ACHN (cell line): ENCODE data around the gene TMEM231.
"Not testable (repeated sequence)": the region's sequence is repeated elsewhere in the genome, so short reads cannot be mapped to it uniquely, and the experiment has no call there.

Source experiments
- DNase-seq: peaks from one replicate; pipeline ENCODE4 v3.0.0-alpha.2; 2015
- in situ Hi-C: cut with HindIII; loops from 2 replicates; pipeline ENCODE4 v1.10.0; 2017; ENCODE audit warnings: low sequenced_read_pairs, low pct_ligation_motif_present, low pct_unique_long_range_greater_than_20kb

TMEM231 gene

DNA sequence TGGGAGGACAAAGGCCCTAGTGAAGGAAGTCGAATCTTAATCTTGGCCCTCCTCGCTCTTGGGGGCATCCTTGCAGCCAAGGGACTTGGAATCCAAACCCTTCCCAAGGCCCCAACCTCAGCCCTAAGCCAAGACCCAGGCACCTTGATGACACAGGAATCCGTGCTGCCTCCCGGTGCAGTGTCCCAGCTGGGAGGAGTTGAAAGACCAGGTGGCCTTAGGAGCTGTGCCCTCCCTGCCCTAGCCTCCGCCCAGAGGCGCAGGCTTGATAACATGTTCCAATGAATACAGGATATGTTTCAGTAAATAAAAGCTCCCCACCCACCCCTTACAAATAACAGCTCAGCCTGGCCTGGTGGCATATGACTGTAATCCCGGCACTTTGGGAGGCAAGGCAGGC is 20.2 kb downstream of the TMEM231 start, which contains the start of gene CHST5:
TSS of gene CHST5 (minus strand) at position 208 of the 400 bp plus-strand sequence. CDS start 5,724 bp downstream, outside the sequence.
- in situ Hi-C loops, result no loop called here
- no peak for DNase-seq

DNA sequence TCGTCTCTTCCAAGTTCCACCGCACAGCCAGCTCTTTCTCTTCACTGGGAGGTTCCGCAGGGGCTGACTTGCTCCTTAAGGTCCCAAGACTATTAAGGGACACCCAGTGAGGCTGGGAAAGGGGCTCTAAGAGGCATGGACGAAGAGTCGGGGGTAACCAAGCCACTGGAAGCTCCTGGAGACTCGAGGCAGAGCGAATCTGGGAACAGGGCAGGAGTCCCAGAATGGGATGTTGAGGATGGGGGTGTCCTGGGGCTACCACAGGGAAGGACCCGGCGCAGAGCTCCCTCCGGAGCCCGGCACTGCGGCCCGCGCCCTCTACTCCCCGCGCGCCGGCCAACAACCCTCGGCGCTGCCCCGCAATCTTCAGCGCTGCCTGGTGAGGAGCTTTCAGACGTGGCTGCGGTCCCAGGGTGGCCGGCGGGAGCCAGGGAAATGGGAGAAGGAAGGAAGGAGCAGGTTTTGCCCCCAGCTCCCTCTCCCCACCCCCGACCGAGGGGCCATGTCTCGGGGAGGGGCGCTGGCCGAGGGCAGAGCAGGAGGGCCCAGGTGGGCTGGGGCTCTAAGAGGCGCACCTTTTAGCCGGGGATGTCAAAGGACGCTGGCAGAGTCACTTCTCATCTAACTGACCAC is 20.7 kb downstream of the TMEM231 start:
- DNase-seq, result no peak
- in situ Hi-C loops, result no loop called here

- in situ Hi-C loops, result no loop called here
- DNase-seq, result peak; percentile 17
Measured at GRCh38 chr16:75534560-75535205, 21.4 kb downstream of the TMEM231 start.

DNA sequence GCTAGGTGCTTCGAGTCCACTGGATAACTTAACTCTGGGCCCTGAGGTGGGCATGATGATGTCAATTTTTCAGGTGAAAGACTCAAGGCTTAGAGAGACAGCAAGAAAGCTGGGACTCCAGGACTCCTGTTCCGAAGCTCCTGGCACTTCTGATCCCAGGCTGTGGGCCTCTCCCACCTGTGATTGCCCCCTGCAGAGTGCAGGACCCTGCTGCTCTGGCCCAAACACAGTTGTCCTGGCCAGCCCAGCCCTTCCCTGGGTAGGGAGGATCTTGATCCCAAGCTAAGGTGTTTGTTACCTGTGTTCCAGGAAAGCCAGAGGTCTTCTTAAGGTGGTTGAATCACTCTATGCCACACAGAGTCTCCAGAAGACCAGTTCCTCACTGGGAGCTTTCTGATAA is 23.3 kb downstream of the TMEM231 start:
- in situ Hi-C loops, result no loop called here
- no peak for DNase-seq

DNA sequence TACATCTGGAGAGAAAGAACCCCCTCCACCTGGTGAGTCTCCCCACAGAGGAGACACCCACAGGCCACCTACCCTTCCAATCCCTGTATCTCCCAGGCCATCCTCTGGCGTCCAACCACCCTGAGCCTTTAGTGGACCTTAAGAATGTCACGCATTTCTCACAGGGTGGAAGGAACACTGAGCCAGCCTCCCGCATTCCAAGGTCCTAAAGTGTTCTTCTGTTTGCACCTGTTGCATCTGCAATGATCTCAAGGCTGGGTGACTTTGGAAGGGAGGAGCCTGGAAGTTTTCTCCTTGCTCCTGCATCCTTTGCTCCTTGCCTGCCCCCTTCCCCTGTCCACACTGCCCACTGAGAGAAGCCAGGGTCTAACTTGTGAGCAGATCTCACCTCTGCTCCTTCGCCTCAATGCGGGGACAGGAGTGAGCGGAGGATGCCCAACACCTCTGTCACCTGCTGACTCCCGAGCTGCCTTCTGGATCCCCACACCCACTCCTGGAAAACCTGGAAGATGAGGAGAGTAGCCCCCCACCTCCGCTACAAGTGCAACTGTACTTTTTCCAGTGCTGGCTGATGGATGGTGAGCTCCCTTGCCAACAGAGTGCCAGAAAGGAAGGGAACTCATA is 23.8 kb downstream of the TMEM231 start:
- DNase-seq, result no peak
- in situ Hi-C loops, result no loop called here

- in situ Hi-C loops, result no loop called here
- DNase-seq, result no peak
Measured at GRCh38 chr16:75529959-75530358, 26.1 kb downstream of the TMEM231 start.

- no peak for DNase-seq
- in situ Hi-C loops, result no loop called here
Measured at GRCh38 chr16:75529056-75529905, 26.8 kb downstream of the TMEM231 start.

- no peak for DNase-seq
- in situ Hi-C loops, result no loop called here
Measured at GRCh38 chr16:75527825-75528299, 28.2 kb downstream of the TMEM231 start.

DNA sequence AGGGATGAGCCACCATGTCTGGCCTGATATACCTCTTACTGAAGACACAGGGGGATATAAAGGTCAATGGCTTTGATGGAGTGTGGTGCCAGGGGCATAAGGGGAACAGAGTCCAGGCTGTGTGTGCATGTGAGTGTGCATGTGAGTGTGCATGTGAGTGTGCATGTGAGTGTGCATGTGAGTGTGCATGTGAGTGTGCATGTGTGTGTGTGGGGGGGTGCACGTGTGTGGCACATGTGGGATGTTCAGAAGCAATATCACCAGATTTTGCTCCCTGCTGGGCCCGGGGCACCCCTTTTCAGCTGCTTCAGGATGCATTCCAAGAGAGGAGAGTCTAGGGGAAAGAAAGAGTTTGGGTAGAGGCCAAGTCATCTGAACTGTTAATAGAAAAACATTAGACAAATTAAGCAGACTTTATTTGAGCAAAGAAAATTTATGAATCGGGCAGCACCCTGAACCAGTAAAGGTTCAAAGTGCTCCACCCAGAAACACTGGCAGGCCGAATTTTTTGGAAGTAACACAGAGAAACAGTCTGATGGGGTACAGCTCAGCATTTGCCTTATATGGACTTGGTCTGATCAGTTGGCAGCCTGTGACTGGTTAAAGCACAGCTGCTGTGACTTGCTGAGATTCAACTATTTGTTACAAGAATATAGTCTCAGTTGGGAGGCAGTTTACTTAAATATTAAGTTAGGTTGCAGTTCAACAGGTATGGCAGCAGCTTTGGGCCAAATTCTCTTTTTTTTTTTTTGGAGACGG is 29.8 kb downstream of the TMEM231 start:
- in situ Hi-C loops, result no loop called here
- DNase-seq, result no peak

DNA sequence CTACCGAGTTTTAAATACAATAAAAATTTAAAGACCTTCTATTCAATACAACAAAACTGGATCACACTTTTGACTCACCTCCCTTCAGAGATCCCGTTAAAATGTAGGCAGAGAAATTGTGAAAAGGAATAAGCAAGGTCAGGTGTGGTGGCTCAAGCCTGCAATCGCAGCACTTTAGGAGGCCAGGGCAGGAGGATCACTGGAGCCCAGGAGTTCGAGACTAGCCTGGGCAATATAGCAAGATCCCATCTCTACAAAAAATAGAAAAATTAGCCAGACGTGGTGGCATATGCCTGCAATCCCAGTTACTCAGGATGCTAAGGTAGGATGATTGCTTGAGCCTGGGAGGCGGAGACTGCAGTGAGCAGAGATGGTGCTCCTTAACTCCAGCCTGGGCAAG is 36.9 kb downstream of the TMEM231 start:
- no peak for DNase-seq
- in situ Hi-C loops, result no loop called here

- in situ Hi-C loops, result not testable (repeated sequence)
- peak; percentile 40 for DNase-seq
Measured at GRCh38 chr16:75516189-75516966, 39.7 kb downstream of the TMEM231 start.

- in situ Hi-C loops, result no loop called here
- no peak for DNase-seq
Measured at GRCh38 chr16:75514296-75514695, 41.8 kb downstream of the TMEM231 start.

DNA sequence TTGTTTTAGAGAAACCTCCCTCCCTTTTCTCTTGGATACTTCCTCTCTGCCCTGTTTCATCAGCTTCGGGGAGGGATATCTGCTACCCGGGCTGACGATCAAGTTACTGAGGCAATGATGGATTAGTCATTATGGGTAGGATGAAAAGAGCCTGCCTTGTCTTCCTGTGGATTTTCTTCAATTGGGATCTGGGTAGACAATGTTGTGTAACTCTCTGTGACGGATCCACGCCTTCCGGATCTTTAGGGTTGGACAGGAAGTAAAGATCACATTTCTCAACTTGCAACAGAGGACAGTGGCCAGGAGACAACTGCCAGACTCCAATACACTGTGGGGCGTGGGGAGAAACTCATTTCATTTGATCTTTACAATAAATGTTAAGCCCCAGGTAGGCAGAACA is 49.5 kb downstream of the TMEM231 start:
- DNase-seq, result no peak
- in situ Hi-C loops, result no loop called here

GRCh38 chr16:75506107-75506506 is 49.9 kb downstream of the TMEM231 start:
- no peak for DNase-seq
- in situ Hi-C loops, result no loop called here

DNA sequence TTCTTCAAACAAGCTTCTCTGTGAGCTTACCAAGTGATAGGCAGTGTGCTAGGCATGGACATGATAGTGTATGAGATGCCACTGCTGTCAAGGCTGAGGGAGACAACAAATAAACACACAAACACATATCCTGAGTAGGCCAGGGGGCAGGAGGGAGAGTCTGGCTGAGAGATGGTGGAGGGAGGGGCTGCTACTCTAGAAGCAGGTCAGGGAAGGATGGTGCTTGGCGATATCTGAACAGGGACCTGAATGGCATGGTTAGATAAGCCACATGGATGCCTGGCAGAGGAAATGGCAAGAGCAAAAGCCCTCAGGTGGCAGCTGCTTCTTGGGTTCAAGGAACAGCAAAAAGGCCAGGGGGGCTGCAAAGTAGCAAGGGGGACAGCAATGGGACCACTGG is 52.3 kb downstream of the TMEM231 start:
- in situ Hi-C loops, result no loop called here
- DNase-seq, result no peak

GRCh38 chr16:75502916-75503605 is 53.0 kb downstream of the TMEM231 start:
- in situ Hi-C loops, result no loop called here
- peak; percentile 34 for DNase-seq

- DNase-seq, in situ Hi-C loops: not testable (repeated sequence)
Measured at GRCh38 chr16:75501820-75502219, 54.2 kb downstream of the TMEM231 start.
